ENCODE measurements around the gene ADARB2.

ADARB2 gene

GRCh38 chr10:1370298-1370697, 367.0 kb downstream of the ADARB2 start:
- ChIA-PET POLR2A (no interaction called here), CTCF (interaction anchor here (1.8 to 2.1 kb wide), 2 partner anchors 10 kb away, joined by 11 to 14 read pairs; no protein-coding TSS in a partner anchor)
- no peak for TF ChIP-seq NFRKB (IDR thresholded peaks at IDR 0.05)
- TF ChIP-seq ELF4 (IDR thresholded peaks at IDR 0.05): no peak
- TF ChIP-seq CTBP1 (IDR thresholded peaks at IDR 0.05; ENCODE audit: borderline replicate concordance): no peak
- no peak for TF ChIP-seq ZNF384 (IDR thresholded peaks at IDR 0.05)
- TF ChIP-seq HDGF (IDR thresholded peaks at IDR 0.05; ENCODE audit: borderline replicate concordance): no peak
- no peak for TF ChIP-seq SUZ12 (IDR thresholded peaks at IDR 0.05)
- TF ChIP-seq FOXA1 (IDR thresholded peaks at IDR 0.05): no peak
- no peak for TF ChIP-seq BHLHE40 (IDR thresholded peaks at IDR 0.05; ENCODE audit: borderline replicate concordance)
- no peak for TF ChIP-seq FOXK2 (IDR thresholded peaks at IDR 0.05)
- TF ChIP-seq L3MBTL2 (conservative IDR thresholded peaks at IDR 0.05): no peak
- TF ChIP-seq FOXM1 (IDR thresholded peaks at IDR 0.05; ENCODE audit: borderline replicate concordance): no peak
- TF ChIP-seq TARDBP (IDR thresholded peaks at IDR 0.05): no peak
- TF ChIP-seq SP1 (IDR thresholded peaks at IDR 0.05): no peak
- no peak for TF ChIP-seq PKNOX1 (IDR thresholded peaks at IDR 0.05)
- no peak for TF ChIP-seq LEF1 (IDR thresholded peaks at IDR 0.05; ENCODE audit: borderline replicate concordance)
- TF ChIP-seq ARNT (IDR thresholded peaks at IDR 0.05): no peak

GRCh38 chr10:1369665-1370064, 367.7 kb downstream of the ADARB2 start:
- ChIA-PET POLR2A (interaction anchor here (1.1 kb wide), 1 partner anchor 257 kb away, joined by 3 read pairs; no protein-coding TSS in a partner anchor), CTCF (interaction anchor here (0.7 to 2.1 kb wide), 5 partner anchors 10 to 318 kb away, joined by 3 to 14 read pairs (median 3); no protein-coding TSS in a partner anchor)
- no peak for DNase-seq (ENCODE audit: extremely low spot score)
- TF ChIP-seq FOXA1 (IDR thresholded peaks at IDR 0.05) (no peak), SP1 (IDR thresholded peaks at IDR 0.05) (no peak), L3MBTL2 (conservative IDR thresholded peaks at IDR 0.05) (no peak), ZNF384 (IDR thresholded peaks at IDR 0.05) (no peak), LEF1 (IDR thresholded peaks at IDR 0.05; ENCODE audit: borderline replicate concordance) (no peak), SUZ12 (IDR thresholded peaks at IDR 0.05) (no peak), NFRKB (IDR thresholded peaks at IDR 0.05) (no peak), PKNOX1 (IDR thresholded peaks at IDR 0.05) (no peak), CTBP1 (IDR thresholded peaks at IDR 0.05; ENCODE audit: borderline replicate concordance) (no peak), ELF4 (IDR thresholded peaks at IDR 0.05) (no peak)

More at GRCh38 chr10:1370298-1370697, 367.0 kb downstream of the ADARB2 start:
- DNase-seq (ENCODE audit: extremely low spot score): no peak

GRCh38 chr10:1369197-1369596, 368.1 kb downstream of the ADARB2 start:
- TF ChIP-seq L3MBTL2 (conservative IDR thresholded peaks at IDR 0.05) (no peak), ARNT (IDR thresholded peaks at IDR 0.05) (no peak), LEF1 (IDR thresholded peaks at IDR 0.05; ENCODE audit: borderline replicate concordance) (no peak), SP1 (IDR thresholded peaks at IDR 0.05) (no peak), FOXM1 (IDR thresholded peaks at IDR 0.05; ENCODE audit: borderline replicate concordance) (no peak), NFRKB (IDR thresholded peaks at IDR 0.05) (no peak), HDGF (IDR thresholded peaks at IDR 0.05; ENCODE audit: borderline replicate concordance) (no peak)
- ChIA-PET POLR2A (interaction anchor here (1.1 kb wide), 1 partner anchor 257 kb away, joined by 3 read pairs; no protein-coding TSS in a partner anchor), CTCF (interaction anchor here (0.7 to 2.1 kb wide), 10 partner anchors 9 to 368 kb away, joined by 3 to 14 read pairs (median 4); partner anchors contain the start of gene ADARB2)
- no peak for DNase-seq (ENCODE audit: extremely low spot score)

- DNase-seq (ENCODE audit: extremely low spot score): peak; percentile 73
- POLR2A ChIA-PET: interaction anchor here (1.1 kb wide), 1 partner anchor 257 kb away, joined by 3 read pairs; no protein-coding TSS in a partner anchor
- CTCF ChIA-PET: interaction anchor here (0.7 to 2.1 kb wide), 10 partner anchors 9 to 368 kb away, joined by 3 to 14 read pairs (median 4); partner anchors contain the start of gene ADARB2
- TF ChIP-seq ZNF384 (IDR thresholded peaks at IDR 0.05) (no peak), L3MBTL2 (conservative IDR thresholded peaks at IDR 0.05) (no peak), FOXK2 (IDR thresholded peaks at IDR 0.05) (no peak), SP1 (IDR thresholded peaks at IDR 0.05) (no peak), SUZ12 (IDR thresholded peaks at IDR 0.05) (no peak), BHLHE40 (IDR thresholded peaks at IDR 0.05; ENCODE audit: borderline replicate concordance) (no peak), CTBP1 (IDR thresholded peaks at IDR 0.05; ENCODE audit: borderline replicate concordance) (no peak), ARNT (IDR thresholded peaks at IDR 0.05) (no peak)
These were observed 368.5 kb downstream of the ADARB2 start for GRCh38 chr10:1368842-1369171.

- ChIA-PET CTCF (interaction anchor here (0.8 to 2.1 kb wide), 9 partner anchors 8 to 369 kb away, joined by 3 to 14 read pairs (median 4); partner anchors contain the start of gene ADARB2), POLR2A (no interaction called here)
- DNase-seq (ENCODE audit: extremely low spot score): no peak
- TF ChIP-seq BHLHE40 (IDR thresholded peaks at IDR 0.05; ENCODE audit: borderline replicate concordance) (no peak), LEF1 (IDR thresholded peaks at IDR 0.05; ENCODE audit: borderline replicate concordance) (no peak), SUZ12 (IDR thresholded peaks at IDR 0.05) (no peak), L3MBTL2 (conservative IDR thresholded peaks at IDR 0.05) (no peak), FOXA1 (IDR thresholded peaks at IDR 0.05) (no peak), TARDBP (IDR thresholded peaks at IDR 0.05) (no peak), NFRKB (IDR thresholded peaks at IDR 0.05) (no peak), ARNT (IDR thresholded peaks at IDR 0.05) (no peak), FOXK2 (IDR thresholded peaks at IDR 0.05) (no peak)
These were observed 369.1 kb downstream of the ADARB2 start for GRCh38 chr10:1367938-1368841.

- no peak for DNase-seq (ENCODE audit: extremely low spot score)
- TF ChIP-seq SUZ12 (IDR thresholded peaks at IDR 0.05) (no peak), FOXM1 (IDR thresholded peaks at IDR 0.05; ENCODE audit: borderline replicate concordance) (no peak), NFRKB (IDR thresholded peaks at IDR 0.05) (no peak), L3MBTL2 (conservative IDR thresholded peaks at IDR 0.05) (no peak), SP1 (IDR thresholded peaks at IDR 0.05) (no peak), ZNF384 (IDR thresholded peaks at IDR 0.05) (no peak), BHLHE40 (IDR thresholded peaks at IDR 0.05; ENCODE audit: borderline replicate concordance) (no peak), HDGF (IDR thresholded peaks at IDR 0.05; ENCODE audit: borderline replicate concordance) (no peak), FOXA1 (IDR thresholded peaks at IDR 0.05) (no peak), ARNT (IDR thresholded peaks at IDR 0.05) (no peak), PKNOX1 (IDR thresholded peaks at IDR 0.05) (no peak), FOXK2 (IDR thresholded peaks at IDR 0.05) (no peak), LEF1 (IDR thresholded peaks at IDR 0.05; ENCODE audit: borderline replicate concordance) (no peak), TARDBP (IDR thresholded peaks at IDR 0.05) (no peak), ELF4 (IDR thresholded peaks at IDR 0.05) (no peak), CTBP1 (IDR thresholded peaks at IDR 0.05; ENCODE audit: borderline replicate concordance) (no peak)
- POLR2A ChIA-PET: no interaction called here
- CTCF ChIA-PET: interaction anchor here (0.6 kb wide), 1 partner anchor 91 kb away, joined by 4 read pairs; no protein-coding TSS in a partner anchor
These were observed 370.4 kb downstream of the ADARB2 start for GRCh38 chr10:1366811-1367425.

All from HEK293T (cell line).